Urinary bladder (tissue), 4 donors: Measurements from ENCODE around the gene ECPAS. TPM values are rescaled to one million over a fixed set of nuclear protein-coding genes. Genes with fewer than 3 reads are reported as not detected.
"Not testable (repeated sequence)": the region's sequence is repeated elsewhere in the genome, so short reads cannot be mapped to it uniquely, and the experiment has no call there.

Experiments used
- DNase-seq: peaks from one replicate; pipeline ENCODE4 v3.0.0-alpha.2; 2015; ENCODE audit errors: extremely low spot score
- H3K27ac ChIP-seq: one replicate; pipeline ENCODE4 v1.5.1; 2013; ENCODE audit warnings: low read depth, mild to moderate bottlenecking, moderate library complexity
- H3K36me3 ChIP-seq: one replicate; pipeline ENCODE4 v1.6.1; 2013; ENCODE audit warnings: mild to moderate bottlenecking, moderate library complexity; ENCODE audit not compliant: insufficient read depth
- H3K4me1 ChIP-seq: one replicate; pipeline ENCODE4 v1.6.1; 2013; ENCODE audit warnings: mild to moderate bottlenecking, moderate library complexity; ENCODE audit not compliant: insufficient read depth
- H3K4me3 ChIP-seq: one replicate; pipeline ENCODE4 v1.5.1; 2013; ENCODE audit warnings: low read depth, low read length
- WGBS: extraction: QIAGEN DNeasy Blood & Tissue Kit; methylation state at CpG from one replicate; pipeline ENCODE4 v1.1.7; 2013; 5-methylcytosine and 5-hydroxymethylcytosine counted together
- polyA plus RNA-seq: library from polyadenylated mRNA; stranded (reverse); fragments of 200-250 nt; gene quantifications from one replicate; pipeline ENCODE4 v1.2.3, GENCODE V29; 2013
- total RNA-seq: library from RNA; depleted of rRNA; stranded (reverse); fragments of >200 nt; gene quantifications from one replicate; pipeline ENCODE4 v1.2.3, GENCODE V29; 2014
- donor health status: healthy with polysubstance abuse.
- donor health status: healthy.

ECPAS gene
- total and polyA plus RNA-seq, 2 donors = 32.7 to 100 TPM

DNA sequence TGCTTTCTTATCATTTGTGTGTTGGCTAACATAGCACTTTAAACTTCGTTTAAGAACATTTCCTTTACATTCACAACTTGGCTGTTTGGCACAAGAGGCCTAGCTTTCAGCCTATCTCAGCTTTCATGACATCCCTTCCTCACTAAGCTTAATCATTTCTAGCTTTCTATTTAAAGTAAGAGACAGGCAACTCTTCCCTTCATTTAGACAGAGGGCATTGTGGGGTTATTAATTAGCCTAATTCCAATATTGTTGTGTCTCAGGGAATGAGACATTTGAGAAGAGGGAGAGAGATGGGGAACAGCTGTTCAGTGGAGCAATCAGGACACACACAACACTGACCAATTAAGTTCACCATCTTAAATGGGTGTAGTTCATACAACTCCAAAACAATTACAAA, 103.2 kb downstream of the ECPAS start:
- H3K27ac ChIP-seq = no peak overlapping the region
- no peaks in the 10 kb centered on the region for H3K4me1 ChIP-seq
- no peak overlapping the region for H3K4me3 ChIP-seq
- WGBS = 54% methylated on average over 1 of the region's 1 CpG
- peaks cover 9% of the 10 kb centered on the region for H3K36me3 ChIP-seq
- no peak for DNase-seq

DNA sequence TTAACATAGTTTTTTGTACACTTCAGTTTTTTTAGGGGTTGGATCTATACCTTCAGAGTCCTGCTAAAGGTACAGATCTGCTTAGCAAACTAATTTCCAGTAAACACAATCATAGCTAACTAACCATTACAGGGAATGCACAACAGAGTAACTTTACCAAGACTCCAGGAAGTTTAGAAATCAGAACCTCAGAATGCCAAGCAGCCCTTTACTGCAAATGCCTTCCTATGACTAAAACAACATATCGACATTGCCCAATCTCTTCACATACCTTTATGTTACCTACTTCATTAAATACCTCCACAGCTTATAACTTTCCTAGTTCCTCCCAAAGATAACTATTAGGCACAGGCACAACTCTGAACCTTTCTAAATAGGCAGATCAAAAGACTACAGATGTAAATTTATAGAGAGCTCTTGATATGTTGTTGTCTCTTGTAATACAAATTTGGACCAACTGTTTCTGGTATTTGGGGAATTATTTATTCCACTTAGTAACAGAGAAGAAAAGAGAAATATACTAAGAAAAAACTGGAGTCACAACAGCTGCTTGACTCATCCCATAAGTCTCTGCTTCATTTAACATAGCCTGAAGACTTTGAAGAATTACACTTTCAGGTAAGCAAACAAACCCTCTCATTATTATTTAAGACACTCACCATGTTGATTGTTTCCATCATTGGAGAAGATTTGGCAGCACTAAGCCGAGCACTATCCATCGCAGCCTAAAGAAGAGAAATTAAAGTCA, 108.2 kb downstream of the ECPAS start:
- no peak overlapping the region for H3K27ac ChIP-seq
- no peaks in the 10 kb centered on the region for H3K4me1 ChIP-seq
- H3K36me3 ChIP-seq = peaks cover 6% of the 10 kb centered on the region
- 95% methylated on average over 3 of the region's 3 CpGs for WGBS
- DNase-seq = no peak
- H3K4me3 ChIP-seq = no peak overlapping the region

DNA sequence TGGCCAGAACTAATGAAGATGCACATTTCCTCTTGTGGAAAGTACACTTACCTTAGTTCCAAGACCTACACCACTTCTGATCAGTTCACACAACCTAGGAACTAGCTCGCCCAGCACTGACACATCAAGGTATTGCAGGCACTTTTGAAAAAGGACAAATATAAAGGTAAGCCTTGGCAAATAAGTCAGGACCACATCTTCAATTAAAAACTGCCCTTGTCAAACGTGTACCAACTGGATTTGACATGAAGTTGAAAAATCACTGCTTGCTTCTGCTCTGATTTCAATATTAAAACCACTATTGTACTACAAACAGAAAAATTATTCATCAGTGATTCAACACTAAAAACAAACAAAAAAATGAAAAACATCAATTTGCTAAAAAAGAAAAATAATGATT, 109.1 kb downstream of the ECPAS start:
- WGBS = 85% methylated on average over 2 of the region's 2 CpGs
- no peak overlapping the region for H3K4me3 ChIP-seq
- DNase-seq = no peak
- peaks cover 5% of the 10 kb centered on the region for H3K36me3 ChIP-seq
- no peaks in the 10 kb centered on the region for H3K4me1 ChIP-seq
- H3K27ac ChIP-seq = no peak overlapping the region

GRCh38 chr9:111372297-111372696, 111.9 kb downstream of the ECPAS start:
- no peak for DNase-seq
- Histone ChIP-seq H3K36me3 (peaks cover 8% of the 10 kb centered on the region), H3K4me1 (no peaks in the 10 kb centered on the region), H3K4me3 (no peak overlapping the region), H3K27ac (no peak overlapping the region)
- 95% methylated on average over 6 of the region's 6 CpGs for WGBS

- Histone ChIP-seq H3K27ac (no peak overlapping the region), H3K4me3 (no peak overlapping the region), H3K36me3 (peaks cover 7% of the 10 kb centered on the region), H3K4me1 (no peaks in the 10 kb centered on the region)
- WGBS = 97% methylated on average over 1 of the region's 1 CpG
- no peak for DNase-seq
Measured at GRCh38 chr9:111366978-111367377, 117.2 kb downstream of the ECPAS start.

GRCh38 chr9:111362526-111362925, 121.7 kb downstream of the ECPAS start:
- 55% methylated on average over 5 of the region's 5 CpGs for WGBS
- Histone ChIP-seq H3K36me3 (peaks cover 4% of the 10 kb centered on the region), H3K4me3 (no peak overlapping the region), H3K4me1 (no peaks in the 10 kb centered on the region), H3K27ac (no peak overlapping the region)
- no peak for DNase-seq

DNA sequence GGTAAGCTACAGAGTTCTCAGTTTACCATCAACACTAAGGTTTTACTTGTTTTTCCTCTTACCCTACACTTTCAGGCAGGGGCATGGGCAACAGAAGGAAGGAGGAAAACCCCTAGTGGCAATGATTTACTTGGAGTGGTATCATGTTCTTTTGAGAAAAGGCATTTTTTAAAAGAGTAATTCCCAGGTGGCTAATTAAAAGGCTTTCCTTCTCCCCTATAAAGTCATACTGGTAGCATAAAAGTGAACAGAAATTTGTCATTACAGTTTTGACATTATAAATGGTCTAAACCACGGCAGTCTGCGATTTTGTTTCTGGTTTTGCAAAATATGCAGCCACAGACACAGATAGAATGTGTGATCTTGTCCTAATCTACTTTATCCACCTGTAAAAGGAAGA, 123.3 kb downstream of the ECPAS start:
- WGBS = 79% methylated on average over 2 of the region's 2 CpGs

DNA sequence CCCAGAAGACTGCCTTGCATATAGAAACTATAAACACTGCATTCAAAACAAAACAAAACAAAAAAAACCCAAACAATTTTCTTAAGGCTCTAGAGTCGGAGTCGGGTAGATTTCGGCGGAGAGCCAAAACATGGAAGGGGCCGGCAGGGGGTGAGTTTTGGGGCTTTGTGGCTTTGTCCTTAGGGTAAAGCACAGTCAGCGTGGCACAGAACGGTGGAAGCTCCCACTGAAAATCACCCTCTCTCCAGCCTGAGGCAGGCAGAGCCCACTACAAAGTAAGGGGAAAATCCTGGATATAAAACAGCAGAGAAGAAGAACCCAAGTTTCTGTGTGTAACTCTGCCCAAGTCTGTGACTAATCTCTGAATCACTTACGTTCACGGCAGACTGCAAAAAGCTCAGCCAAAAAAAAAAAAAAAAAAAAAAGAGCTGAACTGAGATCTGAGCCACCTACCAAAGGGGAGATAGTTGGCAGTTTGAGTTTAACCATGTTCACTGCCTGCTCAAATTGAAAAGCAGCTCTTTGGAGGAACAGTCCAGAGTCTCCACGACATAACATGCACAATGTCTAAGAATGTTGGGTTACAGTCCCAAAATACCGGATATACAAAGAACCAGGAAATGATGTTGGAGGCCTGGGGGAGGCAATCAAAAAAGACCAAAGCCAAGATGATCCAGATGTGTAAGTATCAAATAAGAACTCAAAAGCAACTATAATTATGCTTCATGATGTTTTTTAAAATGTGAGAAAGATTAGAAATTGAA, 127.5 kb downstream of the ECPAS start:
- no peaks in the 10 kb centered on the region for H3K4me1 ChIP-seq
- H3K27ac ChIP-seq = no peak overlapping the region
- WGBS = 25% methylated on average over 11 of the region's 11 CpGs
- H3K36me3 ChIP-seq = peaks cover under 1% of the 10 kb centered on the region
- no peak for DNase-seq
- peak overlapping the region; percentile 3 for H3K4me3 ChIP-seq

More for the DNA sequence above, 123.3 kb downstream of the ECPAS start:
- no peak for DNase-seq
- H3K27ac ChIP-seq = no peak overlapping the region
- no peak overlapping the region for H3K4me3 ChIP-seq
- no peaks in the 10 kb centered on the region for H3K4me1 ChIP-seq
- H3K36me3 ChIP-seq = peaks cover 2% of the 10 kb centered on the region

DNA sequence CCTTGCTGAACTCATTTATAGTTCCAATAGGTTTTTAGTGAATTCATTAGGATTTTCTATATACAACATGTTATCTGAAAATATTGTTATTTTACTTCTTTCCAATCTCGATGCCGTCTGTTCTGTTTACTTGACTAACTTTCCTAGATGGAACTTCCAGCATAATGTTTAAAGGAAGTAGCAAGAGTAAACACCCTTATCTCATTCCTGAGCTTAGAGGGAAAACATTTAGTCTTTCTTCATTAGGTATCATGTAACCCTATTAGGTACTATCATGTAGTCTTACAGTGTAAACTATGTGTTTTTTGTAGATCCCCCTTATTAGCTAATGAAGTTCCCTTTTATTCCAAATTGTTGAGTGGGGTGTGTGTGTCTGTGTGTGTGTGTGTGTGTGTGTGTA, 131.6 kb downstream of the ECPAS start:
- Histone ChIP-seq H3K4me3 (no peak overlapping the region), H3K36me3 (no peaks in the 10 kb centered on the region), H3K4me1 (no peaks in the 10 kb centered on the region), H3K27ac (no peak overlapping the region)
- no peak for DNase-seq
- 40% methylated on average over 2 of the region's 2 CpGs for WGBS

DNA sequence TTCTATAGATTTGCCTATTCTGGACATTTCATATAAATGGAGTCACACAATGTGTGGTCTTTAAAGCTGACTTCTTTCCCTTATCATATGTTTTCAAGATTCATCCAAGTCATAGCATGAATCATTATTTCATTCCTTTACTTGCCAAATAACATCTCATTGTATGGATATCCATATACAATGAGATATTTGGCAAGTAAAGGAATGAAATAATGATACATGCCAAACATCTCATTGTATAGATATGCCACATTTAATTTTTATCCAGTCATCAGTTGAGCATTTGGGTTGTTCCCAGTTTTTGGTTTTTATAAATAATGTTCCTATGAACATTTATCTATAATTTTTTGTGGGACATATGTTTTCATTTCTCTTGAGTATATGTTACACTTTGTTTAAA, 133.6 kb downstream of the ECPAS start:
- no peak overlapping the region for H3K27ac ChIP-seq
- DNase-seq = no peak
- no peak overlapping the region for H3K4me3 ChIP-seq
- H3K36me3 ChIP-seq = no peaks in the 10 kb centered on the region
- H3K4me1 ChIP-seq = peaks cover 2% of the 10 kb centered on the region

GRCh38 chr9:111349766-111350165, 134.4 kb downstream of the ECPAS start:
- peaks cover 2% of the 10 kb centered on the region for H3K4me1 ChIP-seq
- 78% methylated on average over 5 of the region's 5 CpGs for WGBS
- H3K36me3 ChIP-seq = no peaks in the 10 kb centered on the region
- DNase-seq = no peak
- H3K27ac ChIP-seq = no peak overlapping the region
- no peak overlapping the region for H3K4me3 ChIP-seq

DNA sequence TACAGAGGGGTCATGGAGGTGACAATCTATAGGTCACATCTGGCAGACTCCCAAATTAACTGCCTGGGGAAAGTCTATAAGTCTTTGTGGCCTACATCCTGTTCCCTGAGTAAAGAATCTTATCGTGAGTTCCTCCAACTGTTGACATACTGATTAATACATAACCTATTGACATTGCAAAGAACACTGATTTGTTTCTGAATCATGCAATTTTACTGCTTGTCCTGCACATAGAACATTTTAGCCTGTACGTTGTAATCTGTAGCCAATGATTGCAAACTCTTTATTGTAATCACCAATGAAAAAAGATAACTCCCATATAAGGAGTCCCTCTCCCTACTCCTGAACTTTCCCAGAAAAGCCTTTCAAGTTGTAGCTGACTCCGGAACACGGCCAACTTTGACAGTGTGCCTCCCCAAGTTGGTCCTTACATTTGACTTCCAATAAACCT, 135.3 kb downstream of the ECPAS start:
- H3K27ac ChIP-seq = no peak overlapping the region
- peaks cover 2% of the 10 kb centered on the region for H3K4me1 ChIP-seq
- peak; percentile 11 for DNase-seq
- 37% methylated on average over 4 of the region's 4 CpGs for WGBS
- no peak overlapping the region for H3K4me3 ChIP-seq
- no peaks in the 10 kb centered on the region for H3K36me3 ChIP-seq

DNA sequence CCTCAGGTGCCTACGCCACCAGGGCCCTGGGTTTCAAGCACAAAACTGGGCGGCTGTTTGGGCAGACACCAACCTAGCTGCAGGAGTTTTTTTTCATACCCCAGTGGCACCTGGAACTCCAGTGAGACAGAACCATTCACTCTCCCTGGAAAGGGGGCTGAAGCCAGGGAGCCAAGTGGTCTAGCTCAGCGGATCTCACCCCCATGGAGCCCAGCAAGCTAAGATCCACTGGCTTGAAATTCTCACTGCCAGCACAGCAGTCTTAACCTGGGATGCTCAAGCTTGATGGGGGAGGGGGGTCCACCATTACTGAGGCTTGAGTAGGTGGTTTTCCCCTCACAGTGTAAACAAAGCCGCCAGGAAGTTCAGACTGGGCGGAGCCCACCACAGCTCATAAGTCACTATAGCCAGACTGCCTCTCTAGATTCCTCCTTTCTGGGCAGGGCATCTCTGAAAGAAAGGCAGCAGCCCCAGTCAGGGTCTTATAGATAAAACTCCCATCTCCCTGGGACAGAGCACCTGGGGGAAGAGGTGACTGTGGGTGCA, 149.8 kb downstream of the ECPAS start:
- not testable (repeated sequence) for DNase-seq, H3K4me1 ChIP-seq, H3K36me3 ChIP-seq, H3K27ac ChIP-seq, H3K4me3 ChIP-seq
- 70% methylated on average over 5 of the region's 5 CpGs for WGBS

- no peak for DNase-seq
- H3K4me1 ChIP-seq = no peaks in the 10 kb centered on the region
- H3K27ac ChIP-seq = no peak within 1 kb of the TSS
- no peak within 1 kb of the TSS for H3K4me3 ChIP-seq
- no peaks in the 10 kb centered on the region for H3K36me3 ChIP-seq
- 78% methylated on average over 4 of the region's 4 CpGs for WGBS
Measured at GRCh38 chr9:111330124-111330523, 154.1 kb downstream of the ECPAS start, which contains the start of gene OR2K2. OR2K2 (minus strand) TSS chr9:111330224; CDS start chr9:111328433, 1,791 bp downstream.
